GM18909 (cell line): ENCODE results near the gene DNASE2B.

Experiments
- ATAC-seq: cut with Tn5 transposase; IDR thresholded peaks from one replicate; pipeline ENCODE4 v1.9.1; 2021; ENCODE audit warnings: mild to moderate bottlenecking; ENCODE audit not compliant: unreplicated experiment, poor library complexity

Gene DNASE2B

GRCh38 chr1:84398175-84399155 lies at the start of gene DNASE2B:
Gene DNASE2B, plus strand, starts transcription at chr1:84398484. Its CDS starts 81 bp downstream, at chr1:84398565.
- no peak for ATAC-seq

- no peak for ATAC-seq
Observed at GRCh38 chr1:84348759-84349158, 49.5 kb upstream of the DNASE2B start.

- no peak for ATAC-seq
Observed at GRCh38 chr1:84350104-84350503, 48.2 kb upstream of the DNASE2B start.

GRCh38 chr1:84350550-84350949 lies 47.7 kb upstream of the DNASE2B start:
- ATAC-seq, result no peak

GRCh38 chr1:84352298-84353106 lies 45.8 kb upstream of the DNASE2B start:
- no peak for ATAC-seq

GRCh38 chr1:84353695-84354094 lies 44.6 kb upstream of the DNASE2B start:
- no peak for ATAC-seq

GRCh38 chr1:84355556-84355955 lies 42.7 kb upstream of the DNASE2B start:
- ATAC-seq, result no peak

- ATAC-seq, result no peak
Observed at GRCh38 chr1:84356881-84357280, 41.4 kb upstream of the DNASE2B start.

GRCh38 chr1:84358695-84359094 lies 39.6 kb upstream of the DNASE2B start:
- ATAC-seq, result no peak

GRCh38 chr1:84360316-84360715 lies 38.0 kb upstream of the DNASE2B start:
- no peak for ATAC-seq

GRCh38 chr1:84361796-84362195 lies 36.5 kb upstream of the DNASE2B start:
- no peak for ATAC-seq

- no peak for ATAC-seq
Observed at GRCh38 chr1:84363019-84363418, 35.3 kb upstream of the DNASE2B start.

- no peak for ATAC-seq
Observed at GRCh38 chr1:84363622-84364021, 34.7 kb upstream of the DNASE2B start.

GRCh38 chr1:84365225-84366221 lies 32.8 kb upstream of the DNASE2B start:
- peak; percentile 41 for ATAC-seq

GRCh38 chr1:84366786-84367185 lies 31.5 kb upstream of the DNASE2B start:
- ATAC-seq, result no peak

- no peak for ATAC-seq
Observed at GRCh38 chr1:84367219-84367618, 31.1 kb upstream of the DNASE2B start.

GRCh38 chr1:84368441-84368840 lies 29.8 kb upstream of the DNASE2B start:
- no peak for ATAC-seq

- no peak for ATAC-seq
Observed at GRCh38 chr1:84370266-84370665, 28.0 kb upstream of the DNASE2B start.

GRCh38 chr1:84370831-84371394 lies 27.4 kb upstream of the DNASE2B start:
- ATAC-seq, result no peak
